NT2/D1 (cell line): ENCODE data around the gene FAM169A.
"Not testable (repeated sequence)": the region's sequence is repeated elsewhere in the genome, so short reads cannot be mapped to it uniquely, and the experiment has no call there.

Experiments used
- DNase-seq: peaks from one replicate; pipeline ENCODE4 v3.0.0-alpha.2; 2011; ENCODE audit warnings: low read depth, low spot score
- H3K27me3 ChIP-seq: 2 replicates; pipeline ENCODE4 v1.6.0; 2011; ENCODE audit warnings: mild to moderate bottlenecking; ENCODE audit not compliant: insufficient read length, insufficient read depth
- H3K36me3 ChIP-seq: 2 replicates; pipeline ENCODE4 v1.6.1; 2011; ENCODE audit warnings: mild to moderate bottlenecking, low read length, mixed read lengths; ENCODE audit not compliant: insufficient read depth, insufficient read length
- H3K4me1 ChIP-seq: 2 replicates; pipeline ENCODE4 v1.5.1; 2011; ENCODE audit not compliant: insufficient read depth, insufficient read length
- H3K4me3 ChIP-seq: 2 replicates; pipeline ENCODE4 v1.5.1; 2011; ENCODE audit warnings: low read depth; ENCODE audit not compliant: insufficient read length
- H3K9ac ChIP-seq: 2 replicates; pipeline ENCODE4 v1.6.0; 2011; ENCODE audit warnings: low read depth; ENCODE audit not compliant: insufficient read length
- H3K9me3 ChIP-seq: 2 replicates; pipeline ENCODE4 v1.5.1; 2011; ENCODE audit warnings: mild to moderate bottlenecking, low read length; ENCODE audit not compliant: insufficient read depth
- SUZ12 ChIP-seq: IDR thresholded peaks from 2 replicates; pipeline ENCODE4 v1.6.1; 2011; ENCODE audit not compliant: insufficient read length, insufficient read depth; ENCODE audit errors: extremely low read depth
- YY1 ChIP-seq: IDR thresholded peaks from 2 replicates; pipeline ENCODE4 v1.6.1; 2011; ENCODE audit not compliant: insufficient read length, insufficient read depth
- ZNF274 ChIP-seq: IDR thresholded peaks from 2 replicates; pipeline ENCODE4 v1.6.1; 2011; ENCODE audit warnings: mild to moderate bottlenecking, low read depth, low read length

FAM169A gene

DNA sequence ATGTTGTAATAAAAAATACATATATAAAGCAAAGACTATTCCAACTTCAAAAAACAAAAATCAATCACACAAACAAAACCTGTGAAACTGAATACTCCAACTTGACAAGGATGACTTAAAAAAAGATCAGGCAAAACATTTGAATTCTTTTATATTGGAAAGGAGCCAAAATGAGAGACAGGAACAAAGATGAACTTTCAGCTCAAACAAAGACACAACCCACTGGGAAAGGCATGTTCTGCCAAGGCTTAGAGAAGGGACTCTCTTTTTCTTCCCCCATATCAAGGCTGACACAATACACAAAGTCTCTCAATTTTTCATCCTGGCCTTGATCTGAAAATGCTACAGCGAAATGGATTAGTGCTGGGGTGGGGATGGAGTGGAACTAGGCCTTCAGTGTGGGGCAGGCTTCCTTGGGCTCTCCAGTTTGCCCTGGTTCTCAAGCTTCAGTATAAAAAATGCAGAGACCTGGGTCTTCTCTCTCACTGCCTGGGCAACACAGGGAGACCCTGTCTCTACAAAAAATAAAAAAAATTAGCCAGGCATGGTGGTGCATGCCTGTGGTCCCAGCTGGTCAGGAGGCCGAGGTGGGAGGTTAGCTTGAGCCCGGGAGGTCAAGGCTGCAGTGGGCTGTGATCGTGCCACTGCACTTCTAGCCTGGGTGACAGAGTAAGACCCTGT lies 11.6 kb upstream of the FAM169A start:
- Histone ChIP-seq H3K4me1 (no peaks in the 10 kb centered on the region), H3K9me3 (0 out of 2 replicates have a peak, but pooled peaks cover 14% of the 10 kb centered on the region), H3K36me3 (no peaks in the 10 kb centered on the region), H3K4me3 (no peak overlapping the region), H3K9ac (no peak overlapping the region), H3K27me3 (no peaks in the 10 kb centered on the region)
- no peak for TF ChIP-seq SUZ12
- TF ChIP-seq ZNF274 = no peak
- DNase-seq = no peak

- TF ChIP-seq YY1 = no peak
- TF ChIP-seq SUZ12 = no peak
- no peak for TF ChIP-seq ZNF274
- no peaks in the 10 kb centered on the region for H3K4me1 ChIP-seq
- no peak for DNase-seq
- H3K36me3 ChIP-seq = no peaks in the 10 kb centered on the region
- H3K27me3 ChIP-seq = no peaks in the 10 kb centered on the region
- no peak overlapping the region for H3K4me3 ChIP-seq
- H3K9ac ChIP-seq = no peak overlapping the region
- 0 out of 2 replicates have a peak, but pooled peaks cover 14% of the 10 kb centered on the region for H3K9me3 ChIP-seq
Measured at GRCh38 chr5:74875994-74876791, 10.0 kb upstream of the FAM169A start.

DNA sequence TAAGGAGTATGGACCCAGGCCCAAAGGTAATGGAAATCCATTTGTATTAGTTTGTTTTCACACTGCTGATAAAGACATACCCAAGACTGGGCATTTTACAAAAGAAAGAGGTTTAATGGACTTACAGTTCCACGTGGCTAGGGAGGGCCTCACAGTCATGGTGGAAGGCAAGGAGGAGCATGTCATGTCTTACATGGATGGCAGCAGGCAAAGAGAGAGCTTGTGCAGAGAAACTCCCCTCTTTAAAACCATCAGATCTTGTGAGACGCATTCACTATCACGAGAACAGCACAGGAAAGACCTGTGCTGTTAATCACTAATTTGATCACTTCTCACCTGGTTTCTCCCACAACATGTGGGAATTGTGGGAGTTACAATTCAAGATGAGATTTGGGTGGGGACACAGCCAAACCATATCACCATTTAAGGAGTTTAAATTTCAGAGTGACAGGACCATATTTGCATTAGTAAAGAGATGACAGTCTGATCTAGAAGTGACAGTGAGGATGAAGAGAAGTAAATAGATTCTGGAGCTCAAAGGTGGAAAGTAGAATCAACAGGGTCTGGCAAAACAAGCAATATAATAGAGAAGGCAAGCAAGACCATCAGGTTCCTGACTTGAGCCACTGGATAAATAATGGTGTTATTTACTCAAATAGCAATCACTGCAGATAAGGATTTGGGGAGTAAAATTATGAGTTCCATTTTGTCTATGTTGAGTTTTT lies 7.5 kb upstream of the FAM169A start:
- Histone ChIP-seq H3K9me3 (0 out of 2 replicates have a peak, but pooled peaks cover 14% of the 10 kb centered on the region), H3K4me1 (no peaks in the 10 kb centered on the region), H3K27me3 (no peaks in the 10 kb centered on the region), H3K9ac (no peak overlapping the region), H3K4me3 (no peak overlapping the region), H3K36me3 (no peaks in the 10 kb centered on the region)
- TF ChIP-seq YY1 (no peak), SUZ12 (no peak), ZNF274 (no peak)
- DNase-seq = no peak

GRCh38 chr5:74870299-74871067 lies 4.3 kb upstream of the FAM169A start:
- TF ChIP-seq SUZ12 = no peak
- no peak for TF ChIP-seq YY1
- no peak for TF ChIP-seq ZNF274
- no peak overlapping the region for H3K4me3 ChIP-seq
- no peaks in the 10 kb centered on the region for H3K36me3 ChIP-seq
- H3K4me1 ChIP-seq = no peaks in the 10 kb centered on the region
- H3K27me3 ChIP-seq = no peaks in the 10 kb centered on the region
- no peak overlapping the region for H3K9ac ChIP-seq
- H3K9me3 ChIP-seq = 0 out of 2 replicates have a peak, but pooled peaks cover 14% of the 10 kb centered on the region
- DNase-seq = no peak

GRCh38 chr5:74869414-74869813 lies 3.2 kb upstream of the FAM169A start:
- not testable (repeated sequence) for DNase-seq, H3K9ac ChIP-seq, H3K4me3 ChIP-seq, H3K36me3 ChIP-seq, H3K27me3 ChIP-seq, H3K4me1 ChIP-seq
- H3K9me3 ChIP-seq = 0 out of 2 replicates have a peak, but pooled peaks cover 14% of the 10 kb centered on the region

DNA sequence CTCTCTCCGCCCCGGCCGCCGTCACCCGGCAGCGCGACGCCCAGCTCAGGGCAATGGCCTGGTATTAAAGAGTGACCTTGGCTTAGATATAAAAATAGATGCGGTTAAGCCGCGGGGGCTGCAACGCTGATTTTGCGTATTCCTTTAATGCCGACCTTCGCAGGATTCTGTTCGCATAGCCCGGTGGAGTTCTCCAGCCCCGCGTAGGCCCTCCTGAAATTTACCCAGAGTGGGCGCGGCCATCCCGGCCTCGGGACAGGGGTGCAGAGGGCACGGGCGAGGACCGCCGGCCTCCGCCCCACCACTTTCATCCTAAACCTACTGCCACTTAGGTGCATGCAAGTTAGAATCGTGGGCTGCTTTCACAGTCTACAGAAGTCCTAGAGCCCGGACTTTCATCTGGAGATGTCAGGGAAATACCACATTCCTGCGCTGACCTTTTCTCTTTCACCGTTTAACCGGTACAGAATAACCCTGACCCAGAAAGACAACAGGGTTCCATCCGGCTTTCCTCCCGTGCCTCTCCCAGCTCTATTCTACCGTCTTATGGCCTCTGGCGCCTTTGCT lies 492 bp upstream of the FAM169A start:
- Histone ChIP-seq H3K36me3 (no peaks in the 10 kb centered on the region), H3K9me3 (no peaks in the 10 kb centered on the region), H3K9ac (peak overlapping the region; percentile 81), H3K4me1 (no peaks in the 10 kb centered on the region), H3K27me3 (no peaks in the 10 kb centered on the region), H3K4me3 (peak overlapping the region; percentile 85)
- TF ChIP-seq ZNF274 (no peak), YY1 (no peak), SUZ12 (no peak)
- DNase-seq = peak; percentile 59

DNA sequence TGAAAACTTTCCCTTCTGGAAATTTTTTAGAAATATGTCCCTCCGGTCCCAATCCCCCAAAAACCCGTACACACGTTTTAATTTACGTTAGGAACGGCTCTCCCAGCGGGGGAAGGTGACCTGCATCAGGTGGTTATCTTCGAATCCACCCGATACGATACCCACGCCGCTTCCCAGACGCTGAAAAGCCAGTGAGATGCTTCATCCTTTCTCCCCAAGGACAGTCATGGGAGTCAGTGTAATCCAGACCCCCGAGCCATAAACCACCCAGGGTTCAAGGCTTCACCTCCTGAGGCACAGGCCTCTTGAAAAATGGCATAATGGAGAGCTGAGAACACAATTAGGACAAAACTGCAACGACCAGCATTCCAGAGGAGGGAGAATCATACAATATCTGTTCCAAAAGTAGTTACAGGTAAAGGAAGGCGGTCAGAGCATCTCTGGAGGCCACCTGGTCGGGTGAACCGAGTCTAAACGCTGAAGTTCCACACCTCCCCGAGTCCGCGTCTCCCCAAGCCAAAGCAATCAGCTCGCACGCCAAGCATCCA lies 857 bp downstream of the FAM169A start:
- Histone ChIP-seq H3K9me3 (no peaks in the 10 kb centered on the region), H3K4me3 (peak overlapping the region; percentile 85), H3K27me3 (no peaks in the 10 kb centered on the region), H3K9ac (peak overlapping the region; percentile 81), H3K36me3 (no peaks in the 10 kb centered on the region), H3K4me1 (no peaks in the 10 kb centered on the region)
- no peak for DNase-seq
- TF ChIP-seq ZNF274 = no peak
- TF ChIP-seq YY1 = no peak
- no peak for TF ChIP-seq SUZ12
